ENCODE data around the gene CEP72. TPM values are rescaled to one million over a fixed set of nuclear protein-coding genes. Genes with fewer than 3 reads are reported as not detected.

Gene CEP72
- total and polyA plus RNA-seq, 10 of the 15 experiments (the other 5 are each of a cell fraction or from before 2014, with no cell fraction given): 0.35 to 13.5 (median 8.3) TPM

DNA sequence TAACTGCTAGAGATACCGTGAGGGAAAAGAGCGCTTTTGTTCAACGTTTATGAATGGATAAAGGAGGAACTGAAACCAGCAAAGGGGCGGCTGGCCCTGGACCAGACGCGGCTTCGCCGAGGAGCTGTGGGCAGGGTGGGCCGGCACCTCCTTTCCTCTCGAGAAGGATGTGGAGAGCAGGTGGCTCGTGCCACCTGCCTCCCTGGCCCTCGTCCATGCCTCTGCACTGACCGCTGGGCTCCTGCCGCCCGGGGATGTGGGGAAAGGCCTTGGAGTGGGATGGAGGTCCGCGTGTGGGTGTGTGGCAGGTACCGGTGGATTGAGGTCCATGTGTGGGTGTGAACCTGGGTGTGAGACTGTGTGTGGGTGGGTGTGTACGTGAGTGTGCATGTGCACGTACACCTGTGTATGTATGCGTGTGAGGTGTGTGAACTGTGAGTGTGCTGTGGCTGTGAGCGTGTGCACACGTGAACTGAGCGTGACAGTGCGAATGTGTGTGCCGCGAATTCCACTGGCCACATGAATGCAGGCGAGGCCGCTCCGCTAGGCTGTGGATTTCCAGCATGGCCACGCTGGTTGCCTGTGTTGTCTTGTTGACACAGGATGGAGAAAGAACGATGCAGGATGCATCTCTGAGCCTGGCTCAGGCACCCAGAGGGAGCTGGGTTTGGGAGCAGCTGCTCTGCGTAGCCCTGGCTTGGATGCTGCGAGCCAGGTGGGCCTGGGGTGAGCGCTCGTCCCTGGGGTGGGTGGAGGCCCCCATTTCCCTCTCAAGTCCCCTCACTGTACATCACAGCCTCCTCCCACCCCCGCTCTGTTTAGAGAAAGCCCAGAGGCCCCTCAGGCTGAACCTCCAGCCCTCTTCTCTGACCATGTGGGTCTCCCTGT is 4.4 kb upstream of the CEP72 start:
- no peak overlapping the region for H3K9ac ChIP-seq (ENCODE audit: control insufficient read depth, insufficient read depth, low read length)
- TF ChIP-seq RCOR1 (conservative IDR thresholded peaks at IDR 0.05; ENCODE audit: low read depth, low read length) (0 out of 2 replicates have a peak, but pooled peaks have one; percentile 37), HDGF (IDR thresholded peaks at IDR 0.05) (peak; percentile 85), EZH2 (IDR thresholded peaks at IDR 0.05; ENCODE audit: borderline replicate concordance, control insufficient read depth, low read depth, low read length) (no peak), NBN (IDR thresholded peaks at IDR 0.05) (peak; percentile 66; the same call in 1 of the 2 replicates), RB1 (IDR thresholded peaks at IDR 0.05; ENCODE audit: borderline replicate concordance) (no peak), TCF12 (IDR thresholded peaks at IDR 0.05; ENCODE audit: low read depth, low read length) (peak; percentile 79), SMARCA5 (IDR thresholded peaks at IDR 0.05) (peak; percentile 84; the same call in 1 of the 2 replicates), MXI1 (IDR thresholded peaks at IDR 0.05; ENCODE audit: low read depth, low read length) (no peak), TBL1XR1 (IDR thresholded peaks at IDR 0.05; ENCODE audit: low read depth, low read length) (no peak), EED (IDR thresholded peaks at IDR 0.05; ENCODE audit: low read depth) (0 out of 2 replicates have a peak, but pooled peaks have one; percentile 66), RAD21 (IDR thresholded peaks at IDR 0.05; ENCODE audit: insufficient read depth, low read depth, low read length) (no peak)
- TF ChIP-seq, protein P1, sequence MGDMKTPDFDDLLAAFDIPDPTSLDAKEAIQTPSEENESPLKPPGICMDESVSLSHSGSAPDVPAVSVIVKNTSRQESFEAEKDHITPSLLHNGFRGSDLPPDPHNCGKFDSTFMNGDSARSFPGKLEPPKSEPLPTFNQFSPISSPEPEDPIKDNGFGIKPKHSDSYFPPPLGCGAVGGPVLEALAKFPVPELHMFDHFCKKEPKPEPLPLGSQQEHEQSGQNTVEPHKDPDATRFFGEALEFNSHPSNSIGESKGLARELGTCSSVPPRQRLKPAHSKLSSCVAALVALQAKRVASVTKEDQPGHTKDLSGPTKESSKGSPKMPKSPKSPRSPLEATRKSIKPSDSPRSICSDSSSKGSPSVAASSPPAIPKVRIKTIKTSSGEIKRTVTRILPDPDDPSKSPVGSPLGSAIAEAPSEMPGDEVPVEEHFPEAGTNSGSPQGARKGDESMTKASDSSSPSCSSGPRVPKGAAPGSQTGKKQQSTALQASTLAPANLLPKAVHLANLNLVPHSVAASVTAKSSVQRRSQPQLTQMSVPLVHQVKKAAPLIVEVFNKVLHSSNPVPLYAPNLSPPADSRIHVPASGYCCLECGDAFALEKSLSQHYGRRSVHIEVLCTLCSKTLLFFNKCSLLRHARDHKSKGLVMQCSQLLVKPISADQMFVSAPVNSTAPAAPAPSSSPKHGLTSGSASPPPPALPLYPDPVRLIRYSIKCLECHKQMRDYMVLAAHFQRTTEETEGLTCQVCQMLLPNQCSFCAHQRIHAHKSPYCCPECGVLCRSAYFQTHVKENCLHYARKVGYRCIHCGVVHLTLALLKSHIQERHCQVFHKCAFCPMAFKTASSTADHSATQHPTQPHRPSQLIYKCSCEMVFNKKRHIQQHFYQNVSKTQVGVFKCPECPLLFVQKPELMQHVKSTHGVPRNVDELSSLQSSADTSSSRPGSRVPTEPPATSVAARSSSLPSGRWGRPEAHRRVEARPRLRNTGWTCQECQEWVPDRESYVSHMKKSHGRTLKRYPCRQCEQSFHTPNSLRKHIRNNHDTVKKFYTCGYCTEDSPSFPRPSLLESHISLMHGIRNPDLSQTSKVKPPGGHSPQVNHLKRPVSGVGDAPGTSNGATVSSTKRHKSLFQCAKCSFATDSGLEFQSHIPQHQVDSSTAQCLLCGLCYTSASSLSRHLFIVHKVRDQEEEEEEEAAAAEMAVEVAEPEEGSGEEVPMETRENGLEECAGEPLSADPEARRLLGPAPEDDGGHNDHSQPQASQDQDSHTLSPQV (IDR thresholded peaks at IDR 0.05): no peak
- TF ChIP-seq, protein P2, sequence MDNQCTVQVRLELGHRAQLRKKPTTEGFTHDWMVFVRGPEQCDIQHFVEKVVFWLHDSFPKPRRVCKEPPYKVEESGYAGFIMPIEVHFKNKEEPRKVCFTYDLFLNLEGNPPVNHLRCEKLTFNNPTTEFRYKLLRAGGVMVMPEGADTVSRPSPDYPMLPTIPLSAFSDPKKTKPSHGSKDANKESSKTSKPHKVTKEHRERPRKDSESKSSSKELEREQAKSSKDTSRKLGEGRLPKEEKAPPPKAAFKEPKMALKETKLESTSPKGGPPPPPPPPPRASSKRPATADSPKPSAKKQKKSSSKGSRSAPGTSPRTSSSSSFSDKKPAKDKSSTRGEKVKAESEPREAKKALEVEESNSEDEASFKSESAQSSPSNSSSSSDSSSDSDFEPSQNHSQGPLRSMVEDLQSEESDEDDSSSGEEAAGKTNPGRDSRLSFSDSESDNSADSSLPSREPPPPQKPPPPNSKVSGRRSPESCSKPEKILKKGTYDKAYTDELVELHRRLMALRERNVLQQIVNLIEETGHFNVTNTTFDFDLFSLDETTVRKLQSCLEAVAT (IDR thresholded peaks at IDR 0.05): peak; percentile 47
- TF ChIP-seq, protein P3, sequence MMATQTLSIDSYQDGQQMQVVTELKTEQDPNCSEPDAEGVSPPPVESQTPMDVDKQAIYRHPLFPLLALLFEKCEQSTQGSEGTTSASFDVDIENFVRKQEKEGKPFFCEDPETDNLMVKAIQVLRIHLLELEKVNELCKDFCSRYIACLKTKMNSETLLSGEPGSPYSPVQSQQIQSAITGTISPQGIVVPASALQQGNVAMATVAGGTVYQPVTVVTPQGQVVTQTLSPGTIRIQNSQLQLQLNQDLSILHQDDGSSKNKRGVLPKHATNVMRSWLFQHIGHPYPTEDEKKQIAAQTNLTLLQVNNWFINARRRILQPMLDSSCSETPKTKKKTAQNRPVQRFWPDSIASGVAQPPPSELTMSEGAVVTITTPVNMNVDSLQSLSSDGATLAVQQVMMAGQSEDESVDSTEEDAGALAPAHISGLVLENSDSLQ (IDR thresholded peaks at IDR 0.05): peak; percentile 29; the same call in 1 of the 2 replicates
- TF ChIP-seq, protein P4, sequence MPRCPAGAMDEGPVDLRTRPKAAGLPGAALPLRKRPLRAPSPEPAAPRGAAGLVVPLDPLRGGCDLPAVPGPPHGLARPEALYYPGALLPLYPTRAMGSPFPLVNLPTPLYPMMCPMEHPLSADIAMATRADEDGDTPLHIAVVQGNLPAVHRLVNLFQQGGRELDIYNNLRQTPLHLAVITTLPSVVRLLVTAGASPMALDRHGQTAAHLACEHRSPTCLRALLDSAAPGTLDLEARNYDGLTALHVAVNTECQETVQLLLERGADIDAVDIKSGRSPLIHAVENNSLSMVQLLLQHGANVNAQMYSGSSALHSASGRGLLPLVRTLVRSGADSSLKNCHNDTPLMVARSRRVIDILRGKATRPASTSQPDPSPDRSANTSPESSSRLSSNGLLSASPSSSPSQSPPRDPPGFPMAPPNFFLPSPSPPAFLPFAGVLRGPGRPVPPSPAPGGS (IDR thresholded peaks at IDR 0.05; ENCODE audit: borderline replicate concordance, insufficient read depth, low read depth, low read length, poor library complexity, severe bottlenecking): peak; percentile 47

More for the DNA sequence above, 4.4 kb upstream of the CEP72 start:
- H4K20me1 ChIP-seq (ENCODE audit: control insufficient read depth, insufficient read depth): no peaks in the 10 kb centered on the region
- peaks cover 20% of the 10 kb centered on the region for H3K4me1 ChIP-seq (ENCODE audit: control insufficient read depth, insufficient read depth, low read length)
- in situ Hi-C loops (cut with MboI): no loop called here
- peak overlapping the region; percentile 50 for H3K4me2 ChIP-seq (ENCODE audit: control insufficient read depth, insufficient read depth)
- no peak overlapping the region for H3K27ac ChIP-seq (ENCODE audit: control insufficient read depth, insufficient read depth)
- H3K9me3 ChIP-seq (replicated peaks; ENCODE audit: control insufficient read depth, insufficient read depth, low read length): no peaks in the 10 kb centered on the region; the same call in 2 of the 3 replicates
- DNase-seq (ENCODE audit: low read depth, low spot score): peak; percentile 23
- intact Hi-C loops (cut with micrococcal nuclease; ENCODE audit: unreplicated experiment): no loop called here
- WGBS (ENCODE audit: insufficient coverage, insufficient replicate concordance, low lambda C conversion rate, missing lambda C conversion rate): 34% methylated on average over 37 of the region's 37 CpGs
- ChIA-PET SMC1A (ENCODE audit: uncharacterized antibody, unreplicated experiment) (interaction anchor here (0.8 to 2.3 kb wide), 2 partner anchors 63 to 215 kb away, joined by 3 to 5 read pairs; no protein-coding TSS in a partner anchor), POLR2A (no interaction called here), CTCF (no interaction called here), RAD21 (ENCODE audit: unreplicated experiment) (no interaction called here)
- H3K79me2 ChIP-seq (ENCODE audit: control insufficient read depth, insufficient read depth, low read length): peaks cover 4% of the 10 kb centered on the region
- peak; percentile 61 for ATAC-seq
- H2AFZ ChIP-seq (ENCODE audit: control insufficient read depth, low read depth, low read length): no peak overlapping the region
- no peaks in the 10 kb centered on the region for H3K36me3 ChIP-seq (ENCODE audit: control insufficient read depth in 2 of 2, insufficient read depth in 2 of 2, low read length in 1 of 2)
- no TSS peak for BruUV-seq (replicated peaks)
- no peaks in the 10 kb centered on the region; a peak in 2 of 4 replicates for H3K27me3 ChIP-seq (replicated peaks in 1 of 2; ENCODE audit: control insufficient read depth in 2 of 2, insufficient read depth in 2 of 2, low read length in 1 of 2)
- no peak for FAIRE-seq
- no peak overlapping the region for H3K4me3 ChIP-seq

Data from GM12878 (cell line).